Naive thymus-derived CD8-positive, alpha-beta T cell (primary cell): ENCODE results near the gene TENT5A. TPM values are rescaled to one million over a fixed set of nuclear protein-coding genes. Genes with fewer than 3 reads are reported as not detected.
"Not testable (repeated sequence)": the region's sequence is repeated elsewhere in the genome, so short reads cannot be mapped to it uniquely, and the experiment has no call there.

Experiments used
- ATAC-seq, 2 donors: fragments of 150-1000 bp; cut with Tn5 transposase in 1 of 2; sonication (Bioruptor Pico), chemical (Tn5 transposase) in 1 of 2; 1 replicate in 1 of 2; 2 replicates in 1 of 2; pipeline ENCODE4 v1.10.0; 2021; ENCODE audit warnings: mild to moderate bottlenecking in 2 of 2, moderate library complexity in 2 of 2
- POLR2A ChIA-PET: fragments of 350-600 bp; sonication (Branson Sonifier 250); formaldehyde crosslinking; loops from one replicate; lab custom pipeline; 2021; ENCODE audit warnings: antibody characterized with exemption; lab: Charles Lee
- DNase-seq, 10 donors: peaks; one replicate each; pipeline versions ENCODE4 v3.0.0 to v3.0.0-alpha.2; 2020 to 2022
- H3K27ac Mint-ChIP-seq, 10 donors: one replicate each; pipeline ENCODE4 v1.8.0; 2020 to 2022; ENCODE audit warnings: mild to moderate bottlenecking in 10 of 10, mixed read lengths in 10 of 10, moderate library complexity in 4 of 10, inconsistent platforms in 1 of 10
- H3K27me3 Mint-ChIP-seq, 5 donors: one replicate each; pipeline ENCODE4 v1.8.0; 2021 to 2022; ENCODE audit warnings: mixed read lengths in 5 of 5
- H3K36me3 Mint-ChIP-seq, 3 donors: one replicate each; pipeline ENCODE4 v1.8.0; 2020 to 2022; ENCODE audit warnings: mixed read lengths in 3 of 3, mild to moderate bottlenecking in 2 of 3, inconsistent platforms in 1 of 3
- H3K4me1 Mint-ChIP-seq, 4 donors: one replicate each; pipeline ENCODE4 v1.8.0; 2021 to 2022; ENCODE audit warnings: mixed read lengths in 4 of 4
- H3K4me3 Mint-ChIP-seq, 10 donors: one replicate each; pipeline ENCODE4 v1.8.0; 2020 to 2022; ENCODE audit warnings: mild to moderate bottlenecking in 10 of 10, mixed read lengths in 10 of 10, moderate library complexity in 6 of 10, inconsistent platforms in 1 of 10
- H3K9me3 Mint-ChIP-seq, 9 donors: one replicate each; pipeline ENCODE4 v1.8.0; 2020 to 2022; ENCODE audit warnings: mixed read lengths in 9 of 9, mild to moderate bottlenecking in 3 of 9, inconsistent platforms in 1 of 9, moderate library complexity in 1 of 9
- polyA plus RNA-seq, 3 donors: library from polyadenylated mRNA; unstranded; fragments of 300-500 nt; fragmentation: Illumina TruSeq; gene quantifications; one replicate each; pipeline ENCODE4 v1.2.3, GENCODE V29; 2021
- total RNA-seq, 8 experiments: library from RNA in 2 of 8; stranded (reverse) in 2 of 8; gene quantifications; one replicate each; pipeline ENCODE4 v1.2.3 and lab custom pipeline; 2021 to 2026

TENT5A gene
- total and polyA plus RNA-seq, 5 experiments from 2014 or later, result 2.6 to 7.4 (median 4.6) TPM

DNA sequence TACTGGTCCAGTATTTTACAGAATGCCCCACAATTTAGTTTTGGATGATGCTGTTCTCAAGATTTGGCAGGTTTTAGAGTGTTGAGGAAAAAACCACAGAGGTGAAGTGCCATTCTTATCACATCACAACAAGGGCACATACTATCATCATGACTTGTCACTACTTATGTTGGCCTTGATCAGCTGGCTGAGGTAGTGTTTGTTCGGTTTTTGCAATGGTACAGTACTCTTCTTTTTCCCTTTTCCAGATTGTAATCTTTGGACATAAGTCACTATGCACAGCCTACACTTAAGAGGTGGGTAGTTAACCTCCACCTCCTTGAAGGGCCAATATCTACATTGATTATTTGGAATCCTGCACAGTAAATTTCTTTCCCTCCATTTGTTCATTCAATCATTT, 8.8 kb downstream of the TENT5A start:
- POLR2A ChIA-PET, result no interaction called here
- no peaks in the 10 kb centered on the region for H3K9me3 Mint-ChIP-seq
- H3K27me3 Mint-ChIP-seq, result no peaks in the 10 kb centered on the region
- H3K4me3 Mint-ChIP-seq, result no peak overlapping the region
- ATAC-seq (no peak), DNase-seq (no peak)
- H3K4me1 Mint-ChIP-seq, result peaks cover 3 to 32% (median 23%) of the 10 kb centered on the region in 4 donors
- no peak overlapping the region for H3K27ac Mint-ChIP-seq
- H3K36me3 Mint-ChIP-seq, result peaks cover 0 to 18% (median 2%) of the 10 kb centered on the region in 3 donors

GRCh38 chr6:81741689-81742088, 10.8 kb downstream of the TENT5A start:
- Mint-ChIP-seq H3K4me1 (peaks cover 3 to 22% (median 10%) of the 10 kb centered on the region in 4 donors), H3K27me3 (no peaks in the 10 kb centered on the region), H3K27ac (no peak overlapping the region), H3K4me3 (no peak overlapping the region), H3K36me3 (peaks cover 0 to 8% (median 2%) of the 10 kb centered on the region in 3 donors), H3K9me3 (no peaks in the 10 kb centered on the region)
- ATAC-seq (no peak), DNase-seq (no peak)
- POLR2A ChIA-PET, result no interaction called here

DNA sequence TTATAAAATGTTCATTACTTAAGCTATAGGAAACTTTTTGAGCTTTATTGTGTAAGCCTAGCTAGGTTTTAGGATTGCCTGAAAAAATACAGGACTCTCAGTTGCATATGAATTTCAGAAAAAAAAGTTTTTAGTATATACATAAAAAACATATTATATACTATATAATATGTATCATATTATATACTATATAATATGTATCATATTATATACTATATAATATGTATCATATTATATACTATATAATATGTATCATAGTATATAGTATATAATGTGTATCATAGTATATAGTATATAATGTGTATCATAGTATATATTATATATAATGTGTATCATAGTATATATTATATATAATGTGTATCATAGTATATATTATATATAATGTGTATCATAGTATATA, 11.9 kb downstream of the TENT5A start:
- DNase-seq, H3K9me3 Mint-ChIP-seq, POLR2A ChIA-PET, H3K4me3 Mint-ChIP-seq, H3K36me3 Mint-ChIP-seq, H3K27ac Mint-ChIP-seq, ATAC-seq, H3K27me3 Mint-ChIP-seq: not testable (repeated sequence)
- H3K4me1 Mint-ChIP-seq, result peaks cover 2 to 13% (median 6%) of the 10 kb centered on the region in 4 donors

- DNase-seq (no peak), ATAC-seq (no peak)
- Mint-ChIP-seq H3K36me3 (peaks cover 0 to 5% (median 0%) of the 10 kb centered on the region in 3 donors), H3K9me3 (peaks cover 0 to 6% (median 0%) of the 10 kb centered on the region in 9 donors), H3K4me3 (no peak overlapping the region), H3K4me1 (peaks cover 0 to 3% (median 0%) of the 10 kb centered on the region in 4 donors), H3K27ac (no peak overlapping the region), H3K27me3 (no peaks in the 10 kb centered on the region)
- POLR2A ChIA-PET, result no interaction called here
Measured at GRCh38 chr6:81739230-81740195, 13.0 kb downstream of the TENT5A start.

- Mint-ChIP-seq H3K27me3 (no peaks in the 10 kb centered on the region), H3K4me1 (no peaks in the 10 kb centered on the region), H3K4me3 (no peak overlapping the region), H3K27ac (no peak overlapping the region), H3K36me3 (peaks cover 0 to 5% (median 0%) of the 10 kb centered on the region in 3 donors), H3K9me3 (peaks cover 0 to 6% (median 0%) of the 10 kb centered on the region in 9 donors)
- POLR2A ChIA-PET, result no interaction called here
- no peak for ATAC-seq
- DNase-seq, result no peak
Measured at GRCh38 chr6:81736428-81736827, 16.1 kb downstream of the TENT5A start.

GRCh38 chr6:81735756-81736380, 16.6 kb downstream of the TENT5A start:
- POLR2A ChIA-PET, result no interaction called here
- Mint-ChIP-seq H3K4me1 (no peaks in the 10 kb centered on the region), H3K27ac (no peak overlapping the region), H3K36me3 (peaks cover 0 to 5% (median 0%) of the 10 kb centered on the region in 3 donors), H3K9me3 (peaks cover 0 to 6% (median 0%) of the 10 kb centered on the region in 9 donors), H3K4me3 (no peak overlapping the region), H3K27me3 (no peaks in the 10 kb centered on the region)
- DNase-seq, result no peak
- no peak for ATAC-seq

DNA sequence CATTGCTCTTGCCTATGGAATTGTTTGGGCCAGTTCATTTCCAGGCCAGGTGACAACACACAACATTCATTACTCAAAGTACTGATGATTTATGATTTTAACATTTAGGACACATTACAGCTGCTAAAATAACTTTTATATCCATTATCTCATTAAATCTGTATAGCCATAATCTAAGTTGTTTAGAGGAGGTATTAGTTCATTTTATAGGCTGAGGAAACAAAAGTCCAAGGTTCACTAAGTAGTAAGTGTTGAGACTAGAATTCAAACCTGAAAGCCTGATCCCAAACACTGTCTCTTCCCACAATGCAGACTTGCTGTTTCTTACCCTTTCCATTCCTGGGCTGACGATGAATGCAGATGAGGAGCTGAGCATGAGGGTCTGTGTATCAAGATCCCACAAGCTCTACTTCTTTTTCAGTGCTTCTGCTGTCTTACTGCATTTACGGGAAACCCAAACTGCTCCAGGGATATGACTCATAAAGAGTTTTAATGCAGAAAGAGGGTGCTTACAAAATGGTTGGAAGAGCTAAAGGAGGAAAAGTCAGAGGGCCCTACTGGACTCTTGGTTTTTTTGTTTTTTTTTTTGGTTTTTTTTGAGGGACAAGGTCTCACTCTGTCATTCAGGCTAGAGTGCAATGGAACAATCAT, 17.9 kb downstream of the TENT5A start:
- no peaks in the 10 kb centered on the region for H3K27me3 Mint-ChIP-seq
- DNase-seq (no peak), ATAC-seq (no peak)
- no peak overlapping the region for H3K27ac Mint-ChIP-seq
- H3K36me3 Mint-ChIP-seq, result peaks cover 0 to 5% (median 0%) of the 10 kb centered on the region in 3 donors
- H3K4me1 Mint-ChIP-seq, result no peaks in the 10 kb centered on the region
- POLR2A ChIA-PET, result interaction anchor here (0.5 to 0.7 kb wide), 2 partner anchors 15 to 16 kb away, joined by 3 to 4 read pairs; no protein-coding TSS in a partner anchor
- H3K9me3 Mint-ChIP-seq, result peaks cover 0 to 6% (median 0%) of the 10 kb centered on the region in 9 donors
- no peak overlapping the region for H3K4me3 Mint-ChIP-seq

DNA sequence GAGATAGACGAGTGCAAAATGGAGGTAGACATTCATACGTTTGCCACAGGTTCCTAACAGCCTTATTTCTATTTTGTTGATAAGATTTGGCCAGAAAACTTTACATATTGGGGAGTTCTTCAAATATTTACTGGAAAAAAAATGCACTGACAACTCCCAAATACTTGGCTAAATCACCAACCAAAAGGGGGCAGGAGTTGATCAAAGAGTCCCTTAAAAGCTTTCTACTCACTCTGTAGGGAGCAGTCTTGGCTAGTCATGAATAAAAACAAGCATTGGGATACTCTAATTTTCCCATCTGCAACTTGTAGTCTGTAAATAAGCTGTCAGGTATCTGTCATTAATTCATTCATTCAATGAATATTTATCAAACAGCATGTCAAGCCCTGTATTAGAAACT, 18.4 kb downstream of the TENT5A start:
- no peak for ATAC-seq
- Mint-ChIP-seq H3K27ac (no peak overlapping the region), H3K4me3 (no peak overlapping the region), H3K4me1 (no peaks in the 10 kb centered on the region), H3K36me3 (peaks cover 0 to 5% (median 0%) of the 10 kb centered on the region in 3 donors), H3K9me3 (peaks cover 0 to 6% (median 0%) of the 10 kb centered on the region in 9 donors), H3K27me3 (no peaks in the 10 kb centered on the region)
- POLR2A ChIA-PET, result interaction anchor here (0.7 kb wide), 1 partner anchor 17 kb away, joined by 3 read pairs; no protein-coding TSS in a partner anchor
- DNase-seq, result no peak

- POLR2A ChIA-PET, result interaction anchor here (1.7 kb wide), 1 partner anchor 22 kb away, joined by 5 read pairs; no protein-coding TSS in a partner anchor
- Mint-ChIP-seq H3K4me1 (no peaks in the 10 kb centered on the region), H3K36me3 (peaks cover 2 to 5% (median 4%) of the 10 kb centered on the region in 3 donors), H3K27ac (peak overlapping the region in 1 of 10 donors; percentile 12), H3K27me3 (peaks cover 0 to 5% (median 0%) of the 10 kb centered on the region in 5 donors), H3K4me3 (no peak overlapping the region), H3K9me3 (peaks cover 0 to 6% (median 0%) of the 10 kb centered on the region in 9 donors)
- ATAC-seq (no peak), DNase-seq (no peak)
Measured at GRCh38 chr6:81731814-81732213, 20.7 kb downstream of the TENT5A start.

DNA sequence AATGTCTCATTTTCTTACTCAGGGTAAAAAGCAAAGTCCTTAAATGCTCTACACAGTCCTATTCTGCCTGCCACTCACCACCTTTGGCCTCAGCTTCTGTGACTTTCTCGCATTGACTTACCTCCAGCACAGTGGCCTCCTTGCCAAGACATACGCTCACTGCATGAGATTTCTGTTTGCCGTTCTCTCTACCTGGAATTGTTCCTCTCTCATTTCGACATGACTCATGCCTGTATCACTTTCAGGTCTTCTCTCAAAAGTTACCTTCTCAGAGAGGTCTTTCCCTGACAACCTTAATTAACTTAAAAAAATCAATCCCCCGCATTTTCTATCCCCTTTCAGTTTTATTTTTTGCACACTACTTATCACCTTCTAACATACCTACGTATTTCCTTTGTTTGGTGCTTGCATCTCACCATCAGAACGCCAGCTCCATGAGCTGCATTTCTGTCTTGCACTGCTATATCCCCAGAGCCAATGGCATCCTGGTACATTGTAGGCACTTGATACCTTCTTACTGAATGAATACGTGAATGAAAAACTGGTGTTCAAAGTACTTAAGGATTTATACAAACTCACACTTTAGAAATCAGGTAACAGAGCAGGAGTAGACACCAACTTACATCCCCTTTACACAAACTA, 24.5 kb downstream of the TENT5A start:
- Mint-ChIP-seq H3K27ac (no peak overlapping the region), H3K4me3 (no peak overlapping the region), H3K36me3 (peaks cover 2 to 4% (median 4%) of the 10 kb centered on the region in 3 donors), H3K27me3 (peaks cover 0 to 5% (median 0%) of the 10 kb centered on the region in 5 donors), H3K4me1 (no peaks in the 10 kb centered on the region), H3K9me3 (no peaks in the 10 kb centered on the region)
- DNase-seq, result no peak
- POLR2A ChIA-PET, result no interaction called here
- no peak for ATAC-seq

DNA sequence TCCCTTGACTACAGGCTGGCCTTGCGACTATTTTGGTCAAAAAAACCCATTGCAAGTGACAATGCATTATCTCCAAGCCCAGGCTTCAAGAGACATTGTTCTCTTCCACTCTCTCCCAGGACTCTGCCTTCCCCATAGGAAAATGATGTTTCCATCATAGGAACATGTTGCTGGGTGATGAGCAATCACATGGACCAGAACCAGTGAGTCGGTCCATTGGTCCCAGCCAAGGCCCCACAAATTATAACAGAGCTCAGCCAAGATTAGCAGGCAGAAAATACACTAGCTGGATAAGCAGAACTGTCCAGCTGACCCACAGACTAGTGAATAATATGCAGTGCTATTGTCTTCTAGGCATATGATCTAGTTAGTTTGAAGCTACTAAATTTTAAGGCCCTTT, 27.4 kb downstream of the TENT5A start:
- Mint-ChIP-seq H3K9me3 (no peaks in the 10 kb centered on the region), H3K27ac (peak overlapping the region in 1 of 10 donors; percentile 6), H3K27me3 (peaks cover 0 to 5% (median 0%) of the 10 kb centered on the region in 5 donors), H3K4me3 (no peak overlapping the region), H3K36me3 (peaks cover 2 to 6% (median 4%) of the 10 kb centered on the region in 3 donors), H3K4me1 (peaks cover 0 to under 1% (median 0%) of the 10 kb centered on the region in 4 donors)
- POLR2A ChIA-PET, result no interaction called here
- DNase-seq, result no peak
- ATAC-seq, result no peak
